HG02981 (cell line): Measurements from ENCODE around the gene NPIPB2.

ENCODE experiments used
- ATAC-seq: cut with Tn5 transposase; IDR thresholded peaks from one replicate; pipeline ENCODE4 v1.9.1; 2021; ENCODE audit warnings: mild to moderate bottlenecking, moderate library complexity; ENCODE audit not compliant: unreplicated experiment

Gene NPIPB2

GRCh38 chr16:11907160-11907970 is 34.5 kb downstream of the NPIPB2 start:
- ATAC-seq = no peak

- ATAC-seq = no peak
Observed at GRCh38 chr16:11903906-11904305, 37.9 kb downstream of the NPIPB2 start.

GRCh38 chr16:11901091-11901490 is 40.8 kb downstream of the NPIPB2 start:
- no peak for ATAC-seq

- no peak for ATAC-seq
Observed at GRCh38 chr16:11896486-11897176, 45.2 kb downstream of the NPIPB2 start.

GRCh38 chr16:11893571-11893970 is 48.3 kb downstream of the NPIPB2 start:
- no peak for ATAC-seq

- ATAC-seq = no peak
Observed at GRCh38 chr16:11892761-11893160, 49.1 kb downstream of the NPIPB2 start.

- ATAC-seq = no peak
Observed at GRCh38 chr16:11890231-11890965, 51.4 kb downstream of the NPIPB2 start.

- ATAC-seq = no peak
Observed at GRCh38 chr16:11886881-11887280, 55.0 kb downstream of the NPIPB2 start.

GRCh38 chr16:11884035-11884434 is 57.8 kb downstream of the NPIPB2 start:
- ATAC-seq = no peak

GRCh38 chr16:11880007-11880406 is 61.8 kb downstream of the NPIPB2 start:
- no peak for ATAC-seq

GRCh38 chr16:11877374-11877773 is 64.5 kb downstream of the NPIPB2 start:
- no peak for ATAC-seq
